CD14-positive monocyte (primary cell): ENCODE results near the gene FAAH2. TPM values are rescaled to one million over a fixed set of nuclear protein-coding genes. Genes with fewer than 3 reads are reported as not detected.

ENCODE experiments used
- DNase-seq, 3 donors: peaks; one replicate each; pipeline ENCODE4 v3.0.0-alpha.2; 2011 to 2022
- H2AFZ ChIP-seq: 2 replicates; pipeline ENCODE4 v1.6.0; 2012; ENCODE audit warnings: mild to moderate bottlenecking, low read depth, low read length, inconsistent platforms; ENCODE audit not compliant: insufficient read depth, poor library complexity, severe bottlenecking
- H3K27ac ChIP-seq, 2 donors: 1 replicate in 1 of 2; 2 replicates in 1 of 2; pipeline ENCODE4 v1.5.1; 2012 to 2013; ENCODE audit warnings: low read length in 2 of 2, control low read depth in 1 of 2, inconsistent platforms in 1 of 2, low read depth in 1 of 2, mild to moderate bottlenecking in 1 of 2
- H3K27me3 ChIP-seq, 2 donors: one replicate each; pipeline versions ENCODE4 v1.6.0 to v1.6.1; 2011 to 2013; ENCODE audit warnings: low read length in 2 of 2; ENCODE audit not compliant: control insufficient read depth in 2 of 2, insufficient read depth in 2 of 2
- H3K36me3 ChIP-seq, 2 donors: replicated peaks in 1 of 2; 1 replicate in 1 of 2; 2 replicates in 1 of 2; pipeline versions ENCODE4 v1.5.1 to v1.6.1; 2012 to 2013; ENCODE audit warnings: low read length in 2 of 2, control low read depth in 1 of 2, inconsistent platforms in 1 of 2, mild to moderate bottlenecking in 1 of 2; ENCODE audit not compliant: insufficient read depth in 2 of 2, control insufficient read depth in 1 of 2
- H3K4me1 ChIP-seq, 2 donors: 1 replicate in 1 of 2; 2 replicates in 1 of 2; pipeline versions ENCODE4 v1.5.1 to v1.6.1; 2012 to 2013; ENCODE audit warnings: low read length in 2 of 2, control low read depth in 1 of 2, inconsistent platforms in 1 of 2, mild to moderate bottlenecking in 1 of 2, moderate library complexity in 1 of 2; ENCODE audit not compliant: insufficient read depth in 2 of 2, control insufficient read depth in 1 of 2
- H3K4me2 ChIP-seq: replicated peaks from 2 replicates; pipeline ENCODE3; 2012; ENCODE audit warnings: low read length, moderate library complexity, mild to moderate bottlenecking; ENCODE audit not compliant: poor library complexity, severe bottlenecking; ENCODE audit errors: extremely low read depth
- H3K4me3 ChIP-seq, 3 experiments: fragments of 200-600 bp in 1 of 3; sonication (generic) in 1 of 3; replicated peaks in 1 of 3; 1 replicate in 2 of 3; 2 replicates in 1 of 3; pipeline ENCODE4 v1.5.1; 2011 to 2013; ENCODE audit warnings: low read length in 3 of 3, mild to moderate bottlenecking in 3 of 3, control low read depth in 2 of 3, low read depth in 2 of 3, inconsistent platforms in 1 of 3, moderate library complexity in 1 of 3
- H3K79me2 ChIP-seq: 2 replicates; pipeline ENCODE4 v1.6.0; 2012; ENCODE audit warnings: mild to moderate bottlenecking, control low read depth, inconsistent platforms, low read length, moderate library complexity; ENCODE audit not compliant: insufficient read depth
- H3K9ac ChIP-seq: 2 replicates; pipeline ENCODE4 v1.6.0; 2017; ENCODE audit warnings: low read length, mild to moderate bottlenecking; ENCODE audit not compliant: insufficient read depth, poor library complexity, severe bottlenecking
- H3K9me3 ChIP-seq, 2 donors: replicated peaks in 1 of 2; 1 replicate in 1 of 2; 2 replicates in 1 of 2; pipeline versions ENCODE4 v1.5.1 to v1.6.1; 2012 to 2013; ENCODE audit warnings: low read length in 2 of 2, control low read depth in 1 of 2; ENCODE audit not compliant: control insufficient read depth in 1 of 2, insufficient read depth in 1 of 2
- H4K20me1 ChIP-seq: 2 replicates; pipeline ENCODE4 v1.6.0; 2012; ENCODE audit warnings: mild to moderate bottlenecking, low read length, control low read depth, moderate library complexity; ENCODE audit not compliant: insufficient read depth
- H3K27ac Mint-ChIP-seq, 7 donors: one replicate each; pipeline ENCODE4 v1.8.0; 2020; ENCODE audit warnings: mild to moderate bottlenecking in 7 of 7, mixed read lengths in 7 of 7, moderate library complexity in 6 of 7, inconsistent platforms in 2 of 7
- H3K27me3 Mint-ChIP-seq, 3 donors: one replicate each; pipeline ENCODE4 v1.8.0; 2021 to 2022; ENCODE audit warnings: low read depth in 3 of 3, mild to moderate bottlenecking in 3 of 3, mixed read lengths in 3 of 3, moderate library complexity in 3 of 3, inconsistent platforms in 1 of 3
- H3K36me3 Mint-ChIP-seq, 2 donors: one replicate each; pipeline ENCODE4 v1.8.0; 2020; ENCODE audit warnings: mixed read lengths in 2 of 2, inconsistent platforms in 1 of 2, mild to moderate bottlenecking in 1 of 2
- H3K4me1 Mint-ChIP-seq: one replicate; pipeline ENCODE4 v1.8.0; 2020; ENCODE audit warnings: mild to moderate bottlenecking, mixed read lengths
- H3K4me3 Mint-ChIP-seq, 2 donors: one replicate each; pipeline ENCODE4 v1.8.0; 2020; ENCODE audit warnings: mild to moderate bottlenecking in 2 of 2, mixed read lengths in 2 of 2, moderate library complexity in 1 of 2
- H3K9me3 Mint-ChIP-seq, 7 donors: one replicate each; pipeline ENCODE4 v1.8.0; 2020 to 2022; ENCODE audit warnings: mixed read lengths in 7 of 7, mild to moderate bottlenecking in 6 of 7, moderate library complexity in 6 of 7, inconsistent platforms in 2 of 7
- WGBS: methylation state at CpG from one replicate; pipeline ENCODE4 v1.1.5; 2013; ENCODE audit warnings: missing lambda C conversion rate; ENCODE audit not compliant: insufficient coverage; 5-methylcytosine and 5-hydroxymethylcytosine counted together
- intact Hi-C, 2 donors: fragments of 100-400 bp; cut with micrococcal nuclease; formaldehyde crosslinking; loops; one replicate each; pipeline versions ENCODE4 v1.15.0 to v1.15.1; 2023
- polyA plus RNA-seq, 3 donors: library from polyadenylated mRNA; depleted of rRNA in 1 of 3; unstranded in 2 of 3; stranded (reverse) in 1 of 3; fragments of 300-500 nt in 2 of 3; fragments of >200 nt in 1 of 3; fragmentation: Illumina TruSeq in 2 of 3; gene quantifications; 1 replicate in 2 of 3; 2 replicates in 1 of 3; pipeline ENCODE4 v1.2.3, GENCODE V29; 2012 to 2021
- TF ChIP-seq, protein P1 (sequence below): fragments of 200-600 bp; IDR thresholded peaks from one replicate; pipeline ENCODE4 v1.8.0; 2022; ENCODE audit warnings: antibody characterized with exemption, mild to moderate bottlenecking

Gene FAAH2
- polyA plus RNA-seq, 3 donors: not detected

DNA sequence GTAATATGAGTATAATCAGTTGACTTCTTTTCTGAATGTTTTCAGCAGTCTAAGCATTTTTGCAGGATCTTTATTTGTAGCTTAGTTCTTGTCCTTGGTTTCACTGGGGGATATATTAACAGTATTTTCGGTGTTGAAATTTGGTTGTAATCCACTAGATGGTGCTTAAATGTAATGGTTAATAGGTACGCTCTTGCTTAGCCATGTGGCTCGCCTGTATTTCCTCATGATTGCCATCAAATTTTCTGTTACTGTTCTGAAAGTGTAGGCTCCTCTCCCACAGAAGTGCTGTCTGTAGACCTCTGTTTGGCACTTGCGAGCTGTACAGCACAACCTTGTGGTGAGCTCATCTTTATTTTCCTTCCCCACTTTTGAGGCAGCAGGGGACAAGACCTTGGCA is 3.9 kb upstream of the FAAH2 start:
- H3K27me3 ChIP-seq: no peaks in the 10 kb centered on the region
- H4K20me1 ChIP-seq: no peaks in the 10 kb centered on the region
- H3K4me1 Mint-ChIP-seq: peaks cover 5% of the 10 kb centered on the region
- WGBS: no CpG with 5 or more reads among the region's 4 CpGs
- DNase-seq: no peak
- H3K27me3 Mint-ChIP-seq: peaks cover 2 to 4% (median 4%) of the 10 kb centered on the region in 3 donors
- H3K36me3 ChIP-seq: no peaks in the 10 kb centered on the region
- peaks cover 0 to 2% (median 0%) of the 10 kb centered on the region in 7 donors for H3K9me3 Mint-ChIP-seq
- H3K79me2 ChIP-seq: no peaks in the 10 kb centered on the region
- intact Hi-C loops: no loop called here
- no peak overlapping the region for H2AFZ ChIP-seq
- H3K4me1 ChIP-seq: no peaks in the 10 kb centered on the region
- no peak overlapping the region for H3K4me3 Mint-ChIP-seq
- H3K27ac Mint-ChIP-seq: no peak overlapping the region
- TF ChIP-seq, protein P1, sequence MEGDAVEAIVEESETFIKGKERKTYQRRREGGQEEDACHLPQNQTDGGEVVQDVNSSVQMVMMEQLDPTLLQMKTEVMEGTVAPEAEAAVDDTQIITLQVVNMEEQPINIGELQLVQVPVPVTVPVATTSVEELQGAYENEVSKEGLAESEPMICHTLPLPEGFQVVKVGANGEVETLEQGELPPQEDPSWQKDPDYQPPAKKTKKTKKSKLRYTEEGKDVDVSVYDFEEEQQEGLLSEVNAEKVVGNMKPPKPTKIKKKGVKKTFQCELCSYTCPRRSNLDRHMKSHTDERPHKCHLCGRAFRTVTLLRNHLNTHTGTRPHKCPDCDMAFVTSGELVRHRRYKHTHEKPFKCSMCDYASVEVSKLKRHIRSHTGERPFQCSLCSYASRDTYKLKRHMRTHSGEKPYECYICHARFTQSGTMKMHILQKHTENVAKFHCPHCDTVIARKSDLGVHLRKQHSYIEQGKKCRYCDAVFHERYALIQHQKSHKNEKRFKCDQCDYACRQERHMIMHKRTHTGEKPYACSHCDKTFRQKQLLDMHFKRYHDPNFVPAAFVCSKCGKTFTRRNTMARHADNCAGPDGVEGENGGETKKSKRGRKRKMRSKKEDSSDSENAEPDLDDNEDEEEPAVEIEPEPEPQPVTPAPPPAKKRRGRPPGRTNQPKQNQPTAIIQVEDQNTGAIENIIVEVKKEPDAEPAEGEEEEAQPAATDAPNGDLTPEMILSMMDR: no peak
- H3K4me2 ChIP-seq: no peak overlapping the region
- H3K4me3 ChIP-seq: no peak overlapping the region
- H3K27ac ChIP-seq: no peak overlapping the region
- no peaks in the 10 kb centered on the region for H3K36me3 Mint-ChIP-seq
- H3K9ac ChIP-seq: no peak overlapping the region
- no peaks in the 10 kb centered on the region for H3K9me3 ChIP-seq

DNA sequence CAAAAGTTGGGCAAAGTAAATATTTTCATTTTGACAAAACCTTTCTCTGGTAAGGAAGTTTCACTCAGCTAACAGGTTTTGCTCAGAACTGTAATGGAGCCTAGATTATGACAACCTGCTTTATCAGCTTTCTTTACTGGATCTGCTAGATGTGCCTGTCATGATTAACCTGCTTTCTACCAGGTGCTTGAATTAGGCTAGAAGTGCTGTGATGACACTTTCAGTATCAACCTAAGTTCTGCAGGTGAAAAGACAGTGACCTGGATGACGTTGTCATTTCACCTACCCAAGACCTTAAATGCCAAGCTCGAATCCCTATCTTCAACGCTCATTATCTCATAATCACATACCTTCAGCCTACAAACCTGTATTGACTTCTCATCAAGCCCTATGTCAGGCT is 1.5 kb upstream of the FAAH2 start:
- Histone ChIP-seq H3K4me2 (no peak overlapping the region), H3K9ac (no peak overlapping the region), H3K4me3 (no peak overlapping the region), H3K79me2 (no peaks in the 10 kb centered on the region), H3K4me1 (no peaks in the 10 kb centered on the region), H3K27ac (no peak overlapping the region), H2AFZ (no peak overlapping the region), H3K9me3 (no peaks in the 10 kb centered on the region), H4K20me1 (no peaks in the 10 kb centered on the region), H3K27me3 (no peaks in the 10 kb centered on the region), H3K36me3 (no peaks in the 10 kb centered on the region)
- Mint-ChIP-seq H3K27me3 (peaks cover 2 to 4% (median 4%) of the 10 kb centered on the region in 3 donors), H3K4me3 (no peak overlapping the region), H3K27ac (no peak overlapping the region), H3K4me1 (peaks cover 5% of the 10 kb centered on the region), H3K9me3 (peaks cover 0 to 1% (median 0%) of the 10 kb centered on the region in 7 donors), H3K36me3 (no peaks in the 10 kb centered on the region)
- intact Hi-C loops: no loop called here
- TF ChIP-seq, protein P1: no peak
- DNase-seq: no peak
- 50% methylated on average over 1 of the region's 3 CpGs for WGBS
